Heart left ventricle (tissue), 16 donors: ENCODE results near the gene BRD3OS. TPM values are rescaled to one million over a fixed set of nuclear protein-coding genes. Genes with fewer than 3 reads are reported as not detected.
A peak's percentile ranks its signal among the peaks of the same experiment; 100 is the strongest.

ENCODE experiments used
- ATAC-seq, 4 donors: fragments of 200-7000 bp; cut with Tn5 transposase; one replicate each; pipeline ENCODE4 v1.9.1; 2020 to 2022; ENCODE audit warnings: moderate library complexity in 4 of 4, mild to moderate bottlenecking in 3 of 4, moderate number of reproducible peaks in 1 of 4
- DNase-seq, 5 donors: peaks; one replicate each; pipeline ENCODE4 v3.0.0-alpha.2; 2020
- H3K27ac ChIP-seq, 12 donors: fragments of 200-600 bp; sonication (generic) in 4 of 12; one replicate each; pipeline versions ENCODE4 v1.5.0 to v1.8.0; 2016 to 2022; ENCODE audit warnings: mild to moderate bottlenecking in 2 of 12
- H3K27me3 ChIP-seq, 9 donors: fragments of 200-600 bp; sonication (generic) in 2 of 9; one replicate each; pipeline versions ENCODE4 v1.5.1 to v1.8.0; 2016 to 2022; ENCODE audit warnings: mild to moderate bottlenecking in 3 of 9
- H3K36me3 ChIP-seq, 9 donors: fragments of 200-600 bp; sonication (generic) in 2 of 9; one replicate each; pipeline versions ENCODE4 v1.5.0 to v1.8.0; 2018 to 2022; ENCODE audit warnings: mild to moderate bottlenecking in 2 of 9
- H3K4me1 ChIP-seq, 12 donors: fragments of 200-600 bp; sonication (generic) in 4 of 12; one replicate each; pipeline versions ENCODE4 v1.5.0 to v1.8.0; 2016 to 2022; ENCODE audit warnings: mild to moderate bottlenecking in 3 of 12
- H3K4me3 ChIP-seq, 12 donors: fragments of 200-600 bp; sonication (generic) in 4 of 12; one replicate each; pipeline versions ENCODE4 v1.5.0 to v1.8.0; 2017 to 2022; ENCODE audit warnings: mild to moderate bottlenecking in 9 of 12, moderate library complexity in 4 of 12
- H3K9me3 ChIP-seq, 12 donors: fragments of 200-600 bp; sonication (generic) in 4 of 12; one replicate each; pipeline versions ENCODE4 v1.5.0 to v1.8.0; 2016 to 2022; ENCODE audit warnings: mild to moderate bottlenecking in 1 of 12
- CTCF ChIP-seq, 12 donors: fragments of 200-600 bp; sonication (generic) in 4 of 12; IDR thresholded peaks; one replicate each; pipeline versions ENCODE4 v1.5.0 to v1.8.0; 2018 to 2022; ENCODE audit warnings: antibody characterized with exemption in 12 of 12, mild to moderate bottlenecking in 5 of 12
- POLR2A ChIP-seq, 2 donors: fragments of 450-650 bp; IDR thresholded peaks; one replicate each; pipeline ENCODE4 v1.6.1; 2017; ENCODE audit warnings: antibody characterized with exemption in 2 of 2, mild to moderate bottlenecking in 2 of 2, moderate library complexity in 2 of 2
- WGBS, 4 donors: extraction: QIAGEN DNeasy Blood & Tissue Kit in 2 of 4; methylation state at CpG; one replicate each; pipeline versions ENCODE4 v1.1.5 to v1.1.7; 2013 to 2018; 5-methylcytosine and 5-hydroxymethylcytosine counted together
- intact Hi-C, 10 donors: fragments of 100-400 bp; cut with DNase I; formaldehyde crosslinking; loops; one replicate each; pipeline versions ENCODE4 v1.11.1 to v1.14.2; 2022
- polyA plus RNA-seq, 2 donors: library from polyadenylated mRNA; stranded (reverse); fragments of 200-250 nt; gene quantifications; one replicate each; pipeline ENCODE4 v1.2.3, GENCODE V29; 2013
- total RNA-seq, 9 donors: library from RNA; depleted of rRNA in 2 of 9; stranded (reverse); fragments of >200 nt in 2 of 9; fragmentation: NEBNext Ultra II Directional in 3 of 9; extraction: Animal tissue kit (Norgen Biotek cat#: 25700) in 3 of 9; gene quantifications; one replicate each; pipeline versions ENCODE4 v1.1.0 to v1.2.4, GENCODE V29; 2016 to 2023
- donor health status: ischemic (EF 13 %, LVEDD 7.1; RV severe dilation, severe dysfunction).
- donor health status: healthy with polysubstance abuse.
- donor health status: DM: no; HTN: yes; CAD: no.
- donor health status: DM: no; HTN: no; CAD: no.
- donor health status: ischemic (EF 25% LVEDD 6.9; RV normal size, moderate dysfunction).
- donor health status: ischemic (EF 25% LVEDD 5.7; RV mildly dilated, moderate dysfunction).
- donor health status: healthy.
- donor health status: DM: yes; HTN: yes; CAD: no.
- donor health status: ischemic (EF 35%, LVEDD 5.7; RV mildly dilated, moderate dysfunction).
- donor health status: nonischemic (EF 11% LVEDD 7.7; RV severe dilation, severe dysfunction).
- donor health status: DM: yes; HTN: yes; CAD: no.
- donor health status: PGD.
- donor health status: ischemic (EF 29% LVEDD 5.4; RV normal size, mild dysfunction).
- donor health status: nonischemic (EF 23%, LVEDD 6.1; RV moderate dilation, normal function).

Gene BRD3OS
- total and polyA plus RNA-seq, 11 donors: 1.8 to 13.8 (median 8.9) TPM

- Histone ChIP-seq H3K9me3 (no peaks in the 10 kb centered on the region), H3K36me3 (no peaks in the 10 kb centered on the region), H3K27ac (no peak overlapping the region), H3K4me1 (no peaks in the 10 kb centered on the region), H3K27me3 (no peaks in the 10 kb centered on the region), H3K4me3 (no peak overlapping the region)
- intact Hi-C loops: loop anchor here in 1 of 10 donors (10.0 kb wide), 1 partner anchor 92 kb away; no protein-coding TSS in a partner anchor
- TF ChIP-seq POLR2A (IDR thresholded peaks at IDR 0.05): no peak
- no peak for TF ChIP-seq CTCF (IDR thresholded peaks at IDR 0.05)
- DNase-seq: no peak
- 89 to 99% (median 96%) methylated on average over 2 of the region's 2 CpGs for WGBS, 4 donors
- ATAC-seq: no peak
These were observed 22.0 kb upstream of the BRD3OS start for GRCh38 chr9:134003237-134003636.

GRCh38 chr9:134004131-134004873, 21.0 kb upstream of the BRD3OS start:
- WGBS, 4 donors: 58 to 69% (median 64%) methylated on average over 10 to 20 of the region's 20 CpGs
- Histone ChIP-seq H3K36me3 (no peaks in the 10 kb centered on the region), H3K27ac (no peak overlapping the region), H3K4me3 (no peak overlapping the region), H3K27me3 (no peaks in the 10 kb centered on the region), H3K4me1 (no peaks in the 10 kb centered on the region), H3K9me3 (no peaks in the 10 kb centered on the region)
- ATAC-seq: peak in 1 of 4 donors; percentile 20
- no peak for TF ChIP-seq POLR2A (IDR thresholded peaks at IDR 0.05)
- TF ChIP-seq CTCF (IDR thresholded peaks at IDR 0.05): no peak
- intact Hi-C loops: loop anchor here in 1 of 10 donors (10.0 kb wide), 1 partner anchor 90 kb away; no protein-coding TSS in a partner anchor
- no peak for DNase-seq

- 85 to 92% (median 87%) methylated on average over 11 to 14 of the region's 14 CpGs for WGBS, 4 donors
- DNase-seq: no peak
- Histone ChIP-seq H3K27ac (no peak overlapping the region), H3K9me3 (no peaks in the 10 kb centered on the region), H3K36me3 (no peaks in the 10 kb centered on the region), H3K27me3 (no peaks in the 10 kb centered on the region), H3K4me1 (no peaks in the 10 kb centered on the region), H3K4me3 (no peak overlapping the region)
- no peak for TF ChIP-seq CTCF (IDR thresholded peaks at IDR 0.05)
- TF ChIP-seq POLR2A (IDR thresholded peaks at IDR 0.05): no peak
- intact Hi-C loops: loop anchor here in 1 of 10 donors (10.0 kb wide), 1 partner anchor 90 kb away; no protein-coding TSS in a partner anchor
- ATAC-seq: no peak
These were observed 20.4 kb upstream of the BRD3OS start for GRCh38 chr9:134004881-134005280.

GRCh38 chr9:134005381-134005780, 19.9 kb upstream of the BRD3OS start:
- Histone ChIP-seq H3K27ac (no peak overlapping the region), H3K36me3 (no peaks in the 10 kb centered on the region), H3K27me3 (no peaks in the 10 kb centered on the region), H3K9me3 (no peaks in the 10 kb centered on the region), H3K4me1 (no peaks in the 10 kb centered on the region), H3K4me3 (no peak overlapping the region)
- intact Hi-C loops: loop anchor here in 1 of 10 donors (10.0 kb wide), 1 partner anchor 89 kb away; no protein-coding TSS in a partner anchor
- ATAC-seq: no peak
- TF ChIP-seq CTCF (IDR thresholded peaks at IDR 0.05): no peak
- TF ChIP-seq POLR2A (IDR thresholded peaks at IDR 0.05): no peak
- WGBS, 4 donors: 80 to 91% (median 87%) methylated on average over 6 to 8 of the region's 8 CpGs
- no peak for DNase-seq
